Activated CD8-positive, alpha-beta T cell treated with anti-CD3 and anti-CD28 coated beads for 36 hours (primary cell): ENCODE data around the gene ALDH3A2. TPM values are rescaled to one million over a fixed set of nuclear protein-coding genes. Genes with fewer than 3 reads are reported as not detected.
A peak's percentile ranks its signal among the peaks of the same experiment; 100 is the strongest.

Experiments used
- ATAC-seq: fragments of 200-7000 bp; cut with Tn5 transposase; one replicate; pipeline ENCODE4 v1.10.0; 2021; ENCODE audit warnings: mild to moderate bottlenecking, moderate library complexity
- CTCF ChIA-PET: fragments of 350-600 bp; sonication (Branson Sonifier 250); formaldehyde crosslinking; loops from one replicate; lab custom pipeline; 2021; ENCODE audit warnings: antibody characterized with exemption; lab: Charles Lee
- POLR2A ChIA-PET: fragments of 350-600 bp; sonication (Branson Sonifier 250); formaldehyde crosslinking; loops from one replicate; lab custom pipeline; 2021; ENCODE audit warnings: antibody characterized with exemption; lab: Charles Lee
- DNase-seq: peaks from one replicate; pipeline ENCODE4 v3.0.0-alpha.2; 2020
- H3K27ac Mint-ChIP-seq: one replicate; pipeline ENCODE4 v1.8.0; 2021; ENCODE audit warnings: mild to moderate bottlenecking, mixed read lengths
- H3K27me3 Mint-ChIP-seq: one replicate; pipeline ENCODE4 v1.8.0; 2021; ENCODE audit warnings: mixed read lengths
- H3K36me3 Mint-ChIP-seq: one replicate; pipeline ENCODE4 v1.8.0; 2021; ENCODE audit warnings: low read depth, mixed read lengths
- H3K4me1 Mint-ChIP-seq: one replicate; pipeline ENCODE4 v1.8.0; 2021; ENCODE audit warnings: low read depth, mixed read lengths
- H3K4me3 Mint-ChIP-seq: one replicate; pipeline ENCODE4 v1.8.0; 2021; ENCODE audit warnings: mild to moderate bottlenecking, moderate library complexity, mixed read lengths
- H3K9me3 Mint-ChIP-seq: one replicate; pipeline ENCODE4 v1.8.0; 2021; ENCODE audit warnings: mixed read lengths
- intact Hi-C: fragments of 100-400 bp; cut with micrococcal nuclease; formaldehyde crosslinking; loops from one replicate; pipeline ENCODE4 v1.10.0; 2022
- total RNA-seq, 2 experiments: library from RNA; stranded (reverse); gene quantifications; one replicate each; pipeline ENCODE4 v1.2.3, GENCODE V29; 2021
- TF ChIP-seq, protein P1 (sequence below): fragments of 200-600 bp; IDR thresholded peaks from one replicate; pipeline ENCODE4 v1.8.0; 2022; ENCODE audit warnings: antibody characterized with exemption, mild to moderate bottlenecking

The ALDH3A2 gene
- total RNA-seq, result 10 to 100 TPM; 17.6 to 20.3 TPM

DNA sequence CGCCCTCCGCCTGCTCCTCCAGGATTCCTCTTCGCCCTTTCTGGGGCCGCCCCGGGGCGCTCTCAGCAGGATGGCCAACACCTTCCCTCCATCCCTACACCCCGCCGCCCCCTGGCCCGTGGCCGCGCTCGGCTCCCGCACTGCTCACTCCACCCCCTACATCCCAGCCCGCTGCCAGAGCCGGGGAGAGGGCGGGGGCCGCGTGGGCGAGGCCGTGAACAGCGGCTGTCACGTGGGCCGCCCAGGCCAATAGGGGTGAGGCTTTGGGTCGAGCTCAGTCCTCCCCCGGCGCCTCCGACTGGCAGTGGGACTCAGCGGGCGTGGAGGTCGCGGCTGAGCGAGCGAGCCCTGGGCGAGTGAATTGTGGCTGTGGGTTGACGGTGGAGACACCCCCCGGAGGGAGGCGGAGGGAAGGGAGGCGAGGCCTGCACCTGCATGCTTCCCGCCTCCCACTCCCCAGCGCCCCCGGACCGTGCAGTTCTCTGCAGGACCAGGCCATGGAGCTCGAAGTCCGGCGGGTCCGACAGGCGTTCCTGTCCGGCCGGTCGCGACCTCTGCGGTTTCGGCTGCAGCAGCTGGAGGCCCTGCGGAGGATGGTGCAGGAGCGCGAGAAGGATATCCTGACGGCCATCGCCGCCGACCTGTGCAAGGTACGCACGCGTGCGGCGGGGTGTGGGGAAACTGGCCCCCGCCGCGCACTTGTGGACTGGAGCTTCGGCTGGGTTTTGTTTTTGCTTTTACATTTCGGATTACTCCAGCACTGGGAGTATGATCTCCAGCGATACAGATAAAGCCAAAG lies at the start of gene ALDH3A2:
Gene ALDH3A2, plus strand, starts transcription at position 277 of the 799 bp plus-strand sequence. Its CDS starts 221 bp downstream, at position 498.
- intact Hi-C loops, result loop anchor here (5.0 kb wide), 1 partner anchor 136 kb away; no protein-coding TSS in a partner anchor
- DNase-seq (peak; percentile 98), ATAC-seq (peak; percentile 94)
- H3K36me3 Mint-ChIP-seq, result peaks cover 17% of the 10 kb centered on the region
- TF ChIP-seq, protein P1, sequence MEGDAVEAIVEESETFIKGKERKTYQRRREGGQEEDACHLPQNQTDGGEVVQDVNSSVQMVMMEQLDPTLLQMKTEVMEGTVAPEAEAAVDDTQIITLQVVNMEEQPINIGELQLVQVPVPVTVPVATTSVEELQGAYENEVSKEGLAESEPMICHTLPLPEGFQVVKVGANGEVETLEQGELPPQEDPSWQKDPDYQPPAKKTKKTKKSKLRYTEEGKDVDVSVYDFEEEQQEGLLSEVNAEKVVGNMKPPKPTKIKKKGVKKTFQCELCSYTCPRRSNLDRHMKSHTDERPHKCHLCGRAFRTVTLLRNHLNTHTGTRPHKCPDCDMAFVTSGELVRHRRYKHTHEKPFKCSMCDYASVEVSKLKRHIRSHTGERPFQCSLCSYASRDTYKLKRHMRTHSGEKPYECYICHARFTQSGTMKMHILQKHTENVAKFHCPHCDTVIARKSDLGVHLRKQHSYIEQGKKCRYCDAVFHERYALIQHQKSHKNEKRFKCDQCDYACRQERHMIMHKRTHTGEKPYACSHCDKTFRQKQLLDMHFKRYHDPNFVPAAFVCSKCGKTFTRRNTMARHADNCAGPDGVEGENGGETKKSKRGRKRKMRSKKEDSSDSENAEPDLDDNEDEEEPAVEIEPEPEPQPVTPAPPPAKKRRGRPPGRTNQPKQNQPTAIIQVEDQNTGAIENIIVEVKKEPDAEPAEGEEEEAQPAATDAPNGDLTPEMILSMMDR, result no peak
- peak within 1 kb of the TSS; percentile 89 for H3K27ac Mint-ChIP-seq
- H3K4me3 Mint-ChIP-seq, result peak within 1 kb of the TSS; percentile 88
- H3K27me3 Mint-ChIP-seq, result no peaks in the 10 kb centered on the region
- ChIA-PET CTCF (interaction anchor here (1.1 to 3.9 kb wide), 8 partner anchors 8 to 286 kb away, joined by 3 to 18 read pairs (median 11); partner anchors contain the start of gene B9D1), POLR2A (interaction anchor here (0.7 to 1.5 kb wide), 6 partner anchors 11 to 286 kb away, joined by 3 to 5 read pairs (median 3); partner anchors contain the start of genes B9D1 and SLC47A1)
- peaks cover 40% of the 10 kb centered on the region for H3K4me1 Mint-ChIP-seq
- H3K9me3 Mint-ChIP-seq, result peaks cover 2% of the 10 kb centered on the region

DNA sequence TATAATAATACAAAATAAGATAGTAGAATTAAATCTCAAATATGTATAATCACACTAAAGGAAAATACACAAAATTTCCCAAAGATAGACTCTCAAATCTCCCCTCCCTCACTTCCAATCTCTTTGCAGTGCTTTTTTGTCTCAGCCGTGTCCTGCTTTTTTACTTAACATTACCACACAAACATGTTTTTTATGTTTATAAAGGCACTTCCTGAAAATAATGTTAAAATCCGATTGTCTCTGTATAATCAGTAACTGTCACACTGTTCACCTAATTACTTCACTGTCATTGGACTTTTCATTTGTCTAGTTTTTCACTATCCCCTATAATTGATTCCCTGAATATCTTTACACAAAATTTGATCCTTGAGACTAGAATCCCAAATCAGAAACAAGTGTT lies 38.2 kb upstream of the ALDH3A2 start:
- no peak overlapping the region for H3K4me3 Mint-ChIP-seq
- H3K4me1 Mint-ChIP-seq, result peaks cover 3% of the 10 kb centered on the region
- no peak overlapping the region for H3K27ac Mint-ChIP-seq
- ATAC-seq (no peak), DNase-seq (no peak)
- H3K27me3 Mint-ChIP-seq, result peaks cover 2% of the 10 kb centered on the region
- intact Hi-C loops, result no loop called here
- no peaks in the 10 kb centered on the region for H3K9me3 Mint-ChIP-seq
- TF ChIP-seq, protein P1, result no peak
- ChIA-PET CTCF (no interaction called here), POLR2A (no interaction called here)
- H3K36me3 Mint-ChIP-seq, result no peaks in the 10 kb centered on the region

DNA sequence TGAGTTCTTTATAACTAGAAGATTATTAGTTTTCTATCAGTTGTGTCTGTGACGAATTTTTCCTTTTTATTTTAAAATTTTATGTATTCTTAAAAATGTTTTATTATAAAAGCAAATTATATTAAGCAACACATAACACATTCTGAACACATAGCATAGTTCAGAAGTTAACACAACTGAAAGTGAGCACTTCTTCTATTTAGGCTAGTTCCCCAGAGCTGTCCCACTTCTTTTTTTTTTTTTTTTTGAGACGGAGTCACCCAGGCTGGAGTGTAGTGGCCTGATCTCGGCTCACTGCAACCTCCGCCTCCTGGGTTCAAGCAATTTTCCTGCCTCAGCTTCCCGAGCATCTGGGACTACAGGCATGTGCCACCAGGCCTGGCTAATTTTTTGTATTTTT lies 37.7 kb upstream of the ALDH3A2 start:
- intact Hi-C loops, result no loop called here
- H3K4me3 Mint-ChIP-seq, result no peak overlapping the region
- no peaks in the 10 kb centered on the region for H3K36me3 Mint-ChIP-seq
- CTCF ChIA-PET, result no interaction called here
- no peak for DNase-seq
- TF ChIP-seq, protein P1, result no peak
- no peaks in the 10 kb centered on the region for H3K9me3 Mint-ChIP-seq
- no peak for ATAC-seq
- peaks cover 3% of the 10 kb centered on the region for H3K4me1 Mint-ChIP-seq
- peaks cover 2% of the 10 kb centered on the region for H3K27me3 Mint-ChIP-seq
- H3K27ac Mint-ChIP-seq, result no peak overlapping the region
- POLR2A ChIA-PET, result no interaction called here

DNA sequence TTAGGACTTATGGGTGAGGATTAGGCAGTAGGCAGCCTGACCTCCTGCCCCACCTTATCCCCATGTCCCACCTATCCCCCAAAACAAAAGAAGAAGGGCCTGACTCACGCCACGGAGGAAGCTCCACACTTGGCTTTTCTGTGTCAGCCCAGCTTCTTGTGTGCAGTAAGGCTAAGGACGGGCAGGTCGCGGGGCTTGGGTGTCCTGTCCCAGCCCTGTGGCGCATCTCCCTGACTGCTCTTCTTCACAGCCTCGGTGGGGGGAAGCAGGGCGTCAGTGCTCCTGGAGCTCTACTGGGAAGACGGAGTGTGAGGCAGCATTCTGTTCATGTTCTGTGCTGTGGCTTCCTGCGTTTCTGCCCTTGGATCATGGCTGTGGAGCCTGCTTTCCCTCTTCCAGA lies 34.6 kb upstream of the ALDH3A2 start:
- TF ChIP-seq, protein P1, result no peak
- ATAC-seq (no peak), DNase-seq (no peak)
- Mint-ChIP-seq H3K9me3 (peaks cover 18% of the 10 kb centered on the region), H3K27ac (no peak overlapping the region), H3K4me1 (peaks cover 3% of the 10 kb centered on the region), H3K27me3 (no peaks in the 10 kb centered on the region), H3K4me3 (no peak overlapping the region), H3K36me3 (no peaks in the 10 kb centered on the region)
- ChIA-PET POLR2A (no interaction called here), CTCF (interaction anchor here (1.4 to 2.4 kb wide), 2 partner anchors 16 to 153 kb away, joined by 4 to 11 read pairs; no protein-coding TSS in a partner anchor)
- intact Hi-C loops, result no loop called here

DNA sequence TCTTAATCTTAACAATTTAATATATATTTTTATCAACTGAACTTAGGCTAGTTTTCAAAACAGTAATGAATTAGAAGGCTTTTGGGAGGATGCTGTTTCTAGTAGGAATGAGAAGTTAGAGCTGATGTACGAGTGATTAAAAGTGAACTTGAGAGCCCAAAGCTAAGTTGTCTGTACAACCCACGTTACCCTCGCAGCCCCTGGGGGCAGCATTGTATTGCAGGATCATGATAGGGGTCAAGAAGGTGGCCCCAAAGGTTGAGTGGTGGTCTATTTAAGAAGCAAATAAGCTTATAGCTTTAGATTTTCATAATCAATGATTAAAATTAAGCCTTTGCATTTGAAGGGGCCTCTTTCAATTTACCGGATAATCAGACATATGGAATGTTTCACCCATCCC lies 33.7 kb upstream of the ALDH3A2 start:
- intact Hi-C loops, result no loop called here
- CTCF ChIA-PET, result interaction anchor here (0.7 to 2.4 kb wide), 4 partner anchors 15 to 152 kb away, joined by 3 to 11 read pairs (median 4); no protein-coding TSS in a partner anchor
- TF ChIP-seq, protein P1, result no peak
- ATAC-seq, result no peak
- no peak for DNase-seq
- H3K27me3 Mint-ChIP-seq, result no peaks in the 10 kb centered on the region
- peaks cover 27% of the 10 kb centered on the region for H3K9me3 Mint-ChIP-seq
- POLR2A ChIA-PET, result interaction anchor here (0.7 kb wide), 1 partner anchor 8 kb away, joined by 3 read pairs; no protein-coding TSS in a partner anchor
- no peak overlapping the region for H3K4me3 Mint-ChIP-seq
- peaks cover under 1% of the 10 kb centered on the region for H3K36me3 Mint-ChIP-seq
- no peak overlapping the region for H3K27ac Mint-ChIP-seq
- peaks cover 3% of the 10 kb centered on the region for H3K4me1 Mint-ChIP-seq
